Measurements from ENCODE around the gene PDE8A.

The PDE8A gene

DNA sequence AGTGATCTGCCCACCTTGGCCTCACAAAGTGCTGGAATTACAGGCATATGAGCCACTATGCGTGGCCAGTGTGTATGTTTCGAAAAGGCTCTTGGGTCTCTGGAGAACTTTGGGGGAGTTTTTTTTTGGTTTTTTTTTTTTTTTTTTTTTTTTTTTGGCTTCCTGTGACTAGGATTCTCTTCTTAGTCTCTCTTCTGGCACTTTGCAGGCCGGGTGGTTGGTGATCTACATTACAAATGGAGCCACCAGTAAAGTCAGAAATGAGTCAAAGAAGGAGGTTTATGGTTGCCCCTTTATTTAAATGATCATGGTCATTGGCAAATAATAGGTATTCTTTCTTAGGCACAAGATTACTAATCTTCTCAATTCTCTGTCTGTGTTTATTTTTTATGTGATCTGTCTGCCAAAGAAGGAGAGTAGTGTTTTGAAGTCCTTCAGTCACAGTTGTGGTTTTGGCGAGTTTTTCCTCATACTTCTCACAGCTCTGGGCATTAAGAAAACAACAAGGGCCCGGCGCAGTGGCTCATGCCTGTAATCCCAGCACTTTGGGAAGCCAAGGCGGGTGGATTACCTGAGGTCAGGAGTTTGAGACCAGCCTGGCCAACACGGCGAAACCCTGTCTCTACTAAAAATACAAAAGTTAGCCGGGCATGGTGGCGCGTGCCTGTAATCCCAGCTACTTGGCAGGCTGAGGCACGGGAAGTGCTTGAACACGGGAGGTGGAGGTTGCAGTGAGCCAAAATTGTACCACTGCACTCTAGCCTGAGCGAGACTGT lies 38.3 kb downstream of the PDE8A start:
- DNase-seq (ENCODE audit: extremely low read depth, insufficient read length) = no peak
- Histone ChIP-seq H3K27me3 (replicated peaks; ENCODE audit: control insufficient read depth, insufficient read depth, low read length) (no peaks in the 10 kb centered on the region), H3K36me3 (ENCODE audit: control insufficient read depth, insufficient read depth, low read length) (no peaks in the 10 kb centered on the region), H3K4me3 (replicated peaks; ENCODE audit: low read depth, low read length) (no peak overlapping the region)
- TF ChIP-seq CTCF (IDR thresholded peaks at IDR 0.05; ENCODE audit: insufficient read depth, low read length, poor library complexity, severe bottlenecking) = no peak

DNA sequence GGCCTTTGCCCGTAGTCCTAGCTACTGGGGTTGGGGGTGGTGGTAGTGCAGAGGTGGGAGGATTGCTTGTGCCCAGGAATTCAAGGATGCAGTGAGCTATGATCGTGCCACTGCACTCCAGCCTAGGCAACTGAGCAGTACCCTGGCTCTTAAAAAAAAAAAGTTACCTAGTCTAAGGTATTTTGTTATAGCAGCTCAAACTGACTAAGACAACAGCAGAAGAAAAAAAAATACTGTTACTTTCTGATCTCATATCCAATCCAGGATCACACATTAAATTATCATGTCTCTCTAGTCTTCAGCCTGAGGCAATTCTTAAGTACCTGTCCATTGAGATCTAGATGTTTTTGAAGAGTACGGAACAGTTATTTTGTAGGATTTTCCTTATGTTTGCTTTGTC lies 39.8 kb downstream of the PDE8A start:
- Histone ChIP-seq H3K36me3 (ENCODE audit: control insufficient read depth, insufficient read depth, low read length) (no peaks in the 10 kb centered on the region), H3K27me3 (replicated peaks; ENCODE audit: control insufficient read depth, insufficient read depth, low read length) (no peaks in the 10 kb centered on the region), H3K4me3 (replicated peaks; ENCODE audit: low read depth, low read length) (no peak overlapping the region)
- DNase-seq (ENCODE audit: extremely low read depth, insufficient read length) = no peak
- no peak for TF ChIP-seq CTCF (IDR thresholded peaks at IDR 0.05; ENCODE audit: insufficient read depth, low read length, poor library complexity, severe bottlenecking)

- Histone ChIP-seq H3K27me3 (replicated peaks; ENCODE audit: control insufficient read depth, insufficient read depth, low read length) (no peaks in the 10 kb centered on the region), H3K4me3 (replicated peaks; ENCODE audit: low read depth, low read length) (no peak overlapping the region), H3K36me3 (ENCODE audit: control insufficient read depth, insufficient read depth, low read length) (no peaks in the 10 kb centered on the region)
- no peak for DNase-seq (ENCODE audit: extremely low read depth, insufficient read length)
- TF ChIP-seq CTCF (IDR thresholded peaks at IDR 0.05; ENCODE audit: insufficient read depth, low read length, poor library complexity, severe bottlenecking) = no peak
Measured at GRCh38 chr15:85022860-85023403, 41.3 kb downstream of the PDE8A start.

- no peak for TF ChIP-seq CTCF (IDR thresholded peaks at IDR 0.05; ENCODE audit: insufficient read depth, low read length, poor library complexity, severe bottlenecking)
- Histone ChIP-seq H3K4me3 (replicated peaks; ENCODE audit: low read depth, low read length) (no peak overlapping the region), H3K27me3 (replicated peaks; ENCODE audit: control insufficient read depth, insufficient read depth, low read length) (no peaks in the 10 kb centered on the region), H3K36me3 (ENCODE audit: control insufficient read depth, insufficient read depth, low read length) (no peaks in the 10 kb centered on the region)
- no peak for DNase-seq (ENCODE audit: extremely low read depth, insufficient read length)
Measured at GRCh38 chr15:85024003-85024402, 42.3 kb downstream of the PDE8A start.

GRCh38 chr15:85024509-85025336 lies 43.1 kb downstream of the PDE8A start:
- H3K27me3 ChIP-seq (replicated peaks; ENCODE audit: control insufficient read depth, insufficient read depth, low read length) = no peaks in the 10 kb centered on the region
- DNase-seq (ENCODE audit: extremely low read depth, insufficient read length) = no peak
- no peak overlapping the region for H3K4me3 ChIP-seq (replicated peaks; ENCODE audit: low read depth, low read length)

More at GRCh38 chr15:85024509-85025336, 43.1 kb downstream of the PDE8A start:
- no peaks in the 10 kb centered on the region for H3K36me3 ChIP-seq (ENCODE audit: control insufficient read depth, insufficient read depth, low read length)
- TF ChIP-seq CTCF (IDR thresholded peaks at IDR 0.05; ENCODE audit: insufficient read depth, low read length, poor library complexity, severe bottlenecking) = no peak
